ENCODE results near the gene AVPR1B.

AVPR1B gene

GRCh38 chr1:206100226-206100815, 16.9 kb downstream of the AVPR1B start:
- H3K36me3 ChIP-seq (ENCODE audit: control insufficient read depth, insufficient read depth, low read length): no peaks in the 10 kb centered on the region
- DNase-seq (ENCODE audit: extremely low read depth, insufficient read length): no peak
- H3K27me3 ChIP-seq (replicated peaks; ENCODE audit: control insufficient read depth, insufficient read depth, low read length): no peaks in the 10 kb centered on the region
- TF ChIP-seq CTCF (IDR thresholded peaks at IDR 0.05; ENCODE audit: insufficient read depth, low read length, poor library complexity, severe bottlenecking): no peak
- no peak overlapping the region for H3K4me3 ChIP-seq (replicated peaks; ENCODE audit: low read depth, low read length)

GRCh38 chr1:206098242-206098919, 18.8 kb downstream of the AVPR1B start:
- no peak for TF ChIP-seq CTCF (IDR thresholded peaks at IDR 0.05; ENCODE audit: insufficient read depth, low read length, poor library complexity, severe bottlenecking)
- Histone ChIP-seq H3K4me3 (replicated peaks; ENCODE audit: low read depth, low read length) (no peak overlapping the region), H3K27me3 (replicated peaks; ENCODE audit: control insufficient read depth, insufficient read depth, low read length) (no peaks in the 10 kb centered on the region), H3K36me3 (ENCODE audit: control insufficient read depth, insufficient read depth, low read length) (no peaks in the 10 kb centered on the region)
- DNase-seq (ENCODE audit: extremely low read depth, insufficient read length): no peak

- no peak for TF ChIP-seq CTCF (IDR thresholded peaks at IDR 0.05; ENCODE audit: insufficient read depth, low read length, poor library complexity, severe bottlenecking)
- no peak for DNase-seq (ENCODE audit: extremely low read depth, insufficient read length)
- Histone ChIP-seq H3K36me3 (ENCODE audit: control insufficient read depth, insufficient read depth, low read length) (no peaks in the 10 kb centered on the region), H3K4me3 (replicated peaks; ENCODE audit: low read depth, low read length) (no peak overlapping the region), H3K27me3 (replicated peaks; ENCODE audit: control insufficient read depth, insufficient read depth, low read length) (no peaks in the 10 kb centered on the region)
Observed at GRCh38 chr1:206097381-206097780, 19.8 kb downstream of the AVPR1B start.

DNA sequence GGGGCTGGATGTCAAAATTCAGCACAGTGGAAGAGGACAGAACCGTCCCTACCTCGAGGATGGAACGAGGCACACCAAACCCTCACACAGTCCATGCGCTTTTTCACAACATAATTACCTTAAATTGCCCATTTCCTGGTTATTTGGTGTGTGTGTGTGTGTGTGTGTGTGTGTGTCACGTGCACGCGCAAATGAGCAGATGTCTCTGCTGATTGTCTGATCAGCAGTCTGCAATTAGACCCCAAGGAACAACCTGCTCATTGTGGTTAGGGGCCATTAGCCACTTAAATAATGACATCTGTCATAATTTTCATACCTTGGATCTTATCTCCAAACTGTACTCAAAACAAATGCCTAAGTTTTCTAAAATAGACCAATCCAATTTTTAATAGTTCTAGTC, 23.2 kb downstream of the AVPR1B start:
- H3K36me3 ChIP-seq (ENCODE audit: control insufficient read depth, insufficient read depth, low read length): no peaks in the 10 kb centered on the region
- no peak for TF ChIP-seq CTCF (IDR thresholded peaks at IDR 0.05; ENCODE audit: insufficient read depth, low read length, poor library complexity, severe bottlenecking)
- DNase-seq (ENCODE audit: extremely low read depth, insufficient read length): no peak
- no peak overlapping the region for H3K4me3 ChIP-seq (replicated peaks; ENCODE audit: low read depth, low read length)
- no peaks in the 10 kb centered on the region for H3K27me3 ChIP-seq (replicated peaks; ENCODE audit: control insufficient read depth, insufficient read depth, low read length)

DNA sequence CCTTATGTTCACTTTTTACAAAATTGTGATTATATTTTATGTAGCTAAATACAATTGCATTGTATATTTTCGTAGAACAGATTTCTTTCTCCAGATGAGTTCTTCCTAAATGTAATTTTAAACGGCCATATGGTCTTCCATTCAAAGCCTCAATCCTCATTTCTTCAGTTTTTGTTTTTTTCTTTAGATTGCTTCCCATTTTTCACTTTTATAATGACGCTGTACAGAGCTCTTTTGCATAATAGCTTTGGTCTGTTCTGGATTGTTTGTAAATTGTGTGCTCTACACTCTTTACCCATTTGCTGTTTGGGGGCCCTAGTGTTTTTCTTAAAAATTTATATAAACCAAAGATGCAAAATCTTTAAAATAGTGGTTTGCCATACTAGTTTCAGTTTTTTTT, 27.8 kb downstream of the AVPR1B start:
- DNase-seq (ENCODE audit: extremely low read depth, insufficient read length): no peak
- no peaks in the 10 kb centered on the region for H3K27me3 ChIP-seq (replicated peaks; ENCODE audit: control insufficient read depth, insufficient read depth, low read length)
- H3K36me3 ChIP-seq (ENCODE audit: control insufficient read depth, insufficient read depth, low read length): no peaks in the 10 kb centered on the region
- H3K4me3 ChIP-seq (replicated peaks; ENCODE audit: low read depth, low read length): no peak overlapping the region
- no peak for TF ChIP-seq CTCF (IDR thresholded peaks at IDR 0.05; ENCODE audit: insufficient read depth, low read length, poor library complexity, severe bottlenecking)
